GM19240 (cell line): Measurements from ENCODE around the gene ANGPTL1.
"Not testable (repeated sequence)": the region's sequence is repeated elsewhere in the genome, so short reads cannot be mapped to it uniquely, and the experiment has no call there.

Source experiments
- DNase-seq: peaks from one replicate; pipeline ENCODE4 v3.0.0; 2011; ENCODE audit warnings: low spot score; ENCODE audit not compliant: insufficient read length

The ANGPTL1 gene

GRCh38 chr1:178867670-178868069 lies 3.2 kb downstream of the ANGPTL1 start:
- DNase-seq: no peak

DNA sequence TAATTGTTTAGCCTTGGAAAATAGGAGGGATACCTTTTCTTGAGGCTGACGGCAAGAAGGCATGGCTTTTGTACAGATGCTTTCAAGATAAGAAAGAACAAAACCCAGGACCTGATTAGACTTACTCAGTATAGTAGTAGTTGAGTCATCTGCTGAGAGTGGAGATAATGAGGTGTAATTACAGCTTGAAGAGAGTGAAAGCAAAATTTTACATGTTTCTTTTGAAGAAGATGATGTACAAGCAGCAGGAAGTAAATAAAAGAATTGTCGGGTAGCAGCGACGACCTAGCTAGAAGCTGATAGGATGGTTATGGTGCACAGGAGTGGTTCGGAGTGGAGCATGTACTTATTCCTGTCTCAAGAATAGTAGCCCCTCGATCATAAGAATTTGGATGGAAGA lies 6.6 kb downstream of the ANGPTL1 start:
- no peak for DNase-seq

DNA sequence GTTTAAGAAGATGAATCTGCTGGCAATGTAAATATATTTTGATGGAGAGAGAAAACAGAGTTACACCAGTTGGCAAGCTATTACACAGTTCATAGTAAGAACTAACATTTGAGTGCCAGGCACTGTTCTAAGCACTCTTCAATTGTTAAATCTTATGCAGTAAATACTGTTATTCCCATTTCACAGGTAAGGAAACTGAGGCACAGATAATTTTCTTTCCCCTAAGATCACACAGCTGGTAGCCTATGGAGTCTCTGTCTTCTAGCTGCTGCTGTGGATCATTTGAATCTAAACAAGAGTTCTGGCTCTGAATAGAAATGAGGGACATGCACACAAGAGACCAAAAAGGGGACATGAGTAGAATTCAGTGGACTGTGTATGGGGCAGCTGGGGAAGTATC lies 8.0 kb downstream of the ANGPTL1 start:
- no peak for DNase-seq

DNA sequence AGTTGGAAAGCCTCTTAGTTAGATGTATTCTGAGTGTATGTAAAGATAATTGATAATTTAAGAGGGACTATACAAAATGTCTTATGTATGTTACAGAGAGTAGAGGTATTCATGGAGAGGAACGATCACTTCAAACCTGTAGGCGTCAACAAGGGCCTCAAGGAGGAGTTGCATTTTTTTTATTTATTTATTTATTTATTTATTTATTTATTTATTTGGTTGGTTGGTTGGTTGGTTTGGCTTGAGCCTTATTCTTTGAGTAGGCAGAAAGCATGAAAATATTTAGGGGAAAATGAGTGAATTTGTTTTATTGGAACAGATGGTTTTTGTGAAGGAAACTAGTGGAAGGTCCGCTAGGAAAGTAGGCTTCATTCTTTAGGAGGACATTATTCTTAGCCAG lies 8.5 kb downstream of the ANGPTL1 start:
- DNase-seq: no peak

DNA sequence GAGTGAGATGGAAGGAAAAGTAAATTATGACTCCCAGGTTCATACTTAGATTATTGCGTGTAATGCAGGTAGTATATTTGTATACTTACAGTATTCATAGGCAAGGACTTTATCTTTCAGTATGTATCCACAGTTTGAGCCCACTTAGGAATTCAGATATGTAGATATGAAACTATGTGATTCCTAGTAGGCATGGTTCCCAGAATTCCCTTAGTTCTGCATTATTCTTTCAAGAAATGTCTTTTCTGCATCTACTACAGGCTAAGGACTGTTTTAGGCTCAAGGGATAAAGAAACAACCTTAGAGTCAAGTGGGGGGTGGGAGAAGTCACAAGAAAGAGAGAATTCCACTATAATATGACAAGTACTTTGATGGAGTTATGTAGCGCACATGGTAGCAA lies 13.8 kb downstream of the ANGPTL1 start:
- DNase-seq: no peak

DNA sequence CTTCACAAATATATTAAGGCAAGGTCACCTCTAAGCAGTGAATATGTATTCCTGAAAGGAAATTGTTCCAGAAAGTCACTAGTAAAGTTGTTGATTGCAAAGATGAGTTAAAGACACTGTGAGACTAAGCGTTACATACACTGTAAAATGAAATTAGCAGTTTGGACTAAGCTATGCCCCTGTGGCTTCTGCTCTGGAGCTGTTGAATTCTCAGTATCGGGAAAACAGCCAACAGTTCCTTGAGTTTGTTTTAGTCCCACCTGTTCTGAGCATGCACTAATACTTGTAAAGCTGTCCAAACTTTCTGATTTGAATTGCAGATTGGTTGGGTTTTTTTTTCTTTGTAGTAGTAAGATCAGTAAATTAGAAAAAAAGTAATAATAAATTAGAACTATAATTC lies 21.0 kb downstream of the ANGPTL1 start:
- no peak for DNase-seq

- DNase-seq: not testable (repeated sequence)
Observed at GRCh38 chr1:178847919-178848318, 23.0 kb downstream of the ANGPTL1 start.

- no peak for DNase-seq
Observed at GRCh38 chr1:178847396-178847849, 23.5 kb downstream of the ANGPTL1 start.

- no peak for DNase-seq
Observed at GRCh38 chr1:178846306-178846705, 24.6 kb downstream of the ANGPTL1 start.

GRCh38 chr1:178844436-178844835 lies 26.4 kb downstream of the ANGPTL1 start:
- no peak for DNase-seq

- DNase-seq: no peak
Observed at GRCh38 chr1:178825167-178825566, 45.7 kb downstream of the ANGPTL1 start.

- DNase-seq: no peak
Observed at GRCh38 chr1:178821134-178821866, 49.6 kb downstream of the ANGPTL1 start.

DNA sequence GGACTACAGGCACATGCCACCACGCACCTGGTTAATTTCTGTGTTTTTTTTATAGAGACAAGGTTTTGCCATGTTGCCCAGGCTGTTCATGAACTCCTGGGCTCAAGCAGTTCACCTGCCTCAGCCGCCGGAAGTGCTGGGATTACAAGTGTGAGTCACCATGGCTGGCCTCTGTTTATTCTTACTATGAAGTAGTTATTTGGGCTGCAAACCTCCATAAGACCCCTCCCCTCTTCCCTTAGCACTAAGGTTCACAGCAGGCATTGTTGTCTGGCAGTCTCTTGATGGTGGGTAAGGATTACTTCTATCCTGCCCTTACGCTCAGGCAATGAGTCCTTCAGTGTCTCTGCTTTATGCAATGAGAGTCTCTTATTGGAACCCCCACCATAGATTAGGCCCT lies 51.8 kb downstream of the ANGPTL1 start:
- no peak for DNase-seq

DNA sequence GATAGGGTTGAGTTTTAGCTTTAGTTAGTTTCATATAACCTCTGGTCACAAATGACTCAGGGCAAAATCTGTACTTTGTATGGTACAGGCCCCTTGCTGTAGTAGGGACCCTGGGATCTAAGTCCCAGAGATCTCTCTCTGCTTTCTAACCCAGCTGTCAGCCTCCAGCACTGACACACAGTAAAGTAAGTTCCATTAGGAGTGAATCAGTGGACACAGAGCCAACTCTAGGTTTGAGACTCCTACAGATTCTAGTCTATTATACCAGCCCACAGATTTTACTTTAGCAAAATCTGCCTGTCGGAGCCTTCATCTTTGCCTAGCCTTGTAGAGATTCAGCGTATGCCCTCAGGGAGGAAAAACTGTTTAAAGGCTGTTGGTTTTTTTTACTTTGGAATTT lies 52.5 kb downstream of the ANGPTL1 start:
- DNase-seq: no peak

DNA sequence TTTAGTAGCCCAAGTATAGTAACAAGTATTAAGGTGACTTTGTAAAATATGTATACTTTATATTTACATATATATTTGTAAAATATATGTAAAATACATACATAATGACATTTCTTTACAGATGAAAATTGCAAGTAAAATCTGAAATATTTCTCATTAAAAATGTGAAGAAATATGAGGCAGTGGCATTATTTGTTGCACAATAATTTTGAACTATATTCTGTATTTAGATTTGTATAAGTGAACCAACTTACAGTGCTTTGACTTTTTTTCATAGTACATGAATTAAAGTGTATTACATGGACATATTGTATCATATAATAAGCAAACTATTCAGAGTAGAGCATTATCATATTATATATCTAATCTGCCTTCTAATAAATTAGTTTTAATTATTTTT lies 60.3 kb downstream of the ANGPTL1 start:
- no peak for DNase-seq

DNA sequence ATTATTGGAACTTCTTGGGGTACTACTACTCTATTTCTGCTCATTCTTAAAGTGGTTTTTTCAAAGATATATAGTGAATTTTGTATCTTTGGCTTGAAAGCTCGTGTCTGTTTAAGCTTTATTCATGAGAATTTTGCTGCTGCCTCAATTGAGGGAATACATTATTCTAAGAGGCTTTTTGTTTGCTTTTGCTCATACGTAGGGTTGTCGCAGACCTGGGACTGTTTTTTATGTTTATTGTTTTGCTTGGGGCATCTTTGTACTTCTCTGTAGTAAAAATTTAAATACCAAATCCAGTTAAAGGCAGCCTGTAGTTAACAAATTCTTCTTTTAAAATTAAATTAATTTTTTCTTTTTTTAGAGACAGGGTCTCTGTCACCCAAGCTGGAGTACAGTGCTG lies 62.3 kb downstream of the ANGPTL1 start:
- DNase-seq: no peak

- DNase-seq: no peak
Observed at GRCh38 chr1:178806665-178807300, 64.1 kb downstream of the ANGPTL1 start.

DNA sequence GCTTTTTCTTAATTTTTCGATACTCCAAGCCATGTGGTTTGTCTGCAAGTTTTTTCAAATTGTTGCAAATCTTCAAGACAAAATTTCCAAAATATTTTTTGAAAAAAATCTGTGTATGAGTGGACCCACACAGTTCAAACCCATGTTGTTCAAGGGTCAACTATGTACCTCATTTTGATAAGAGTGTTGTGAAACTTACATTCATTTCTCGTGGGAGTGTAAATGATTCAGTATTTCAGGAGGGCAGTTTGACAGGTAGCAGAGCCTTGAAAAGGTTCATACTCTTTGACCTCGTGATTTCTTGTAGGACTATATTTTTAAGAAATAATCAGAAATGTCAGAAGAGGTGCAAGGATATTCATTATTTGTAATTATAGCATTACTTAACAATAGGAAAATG lies 68.0 kb downstream of the ANGPTL1 start:
- DNase-seq: no peak
